IMR-90 (cell line): Measurements from ENCODE around the gene PMF1. TPM values are rescaled to one million over a fixed set of nuclear protein-coding genes. Genes with fewer than 3 reads are reported as not detected.

Experiments
- ATAC-seq: fragments of 200-7000 bp; cut with Tn5 transposase; 2 replicates; pipeline ENCODE4 v1.9.1; 2020; ENCODE audit warnings: low read depth, mild to moderate bottlenecking, moderate library complexity
- BruUV-seq: library from RNA; stranded (reverse); fragments of 400-500 nt; replicated peaks from 2 replicates; lab custom pipeline; 2021; lab: Mats Ljungman, UMichigan
- CTCF ChIA-PET: fragments of 300-600 bp; formaldehyde crosslinking; extraction: SDS; loops from one replicate; lab custom pipeline; 2021; ENCODE audit warnings: antibody characterized with exemption; lab: Yijun Ruan, JAX
- POLR2A ChIA-PET: fragments of 300-600 bp; sonication (Branson Sonifier 250); formaldehyde crosslinking; loops from one replicate; lab custom pipeline; 2022; ENCODE audit warnings: antibody characterized with exemption; ENCODE audit not compliant: unreplicated experiment; lab: Charles Lee
- DNase-seq: peaks from one replicate; pipeline ENCODE4 v3.0.0; 2013
- H2AFZ ChIP-seq: replicated peaks from 2 replicates; pipeline ENCODE3; 2013; ENCODE audit warnings: low read length, mild to moderate bottlenecking; ENCODE audit not compliant: poor library complexity
- H2AK5ac ChIP-seq: 2 replicates; pipeline ENCODE4 v1.6.1; 2013; ENCODE audit warnings: low read depth, low read length, inconsistent platforms
- H2AK9ac ChIP-seq: replicated peaks from 2 replicates; pipeline ENCODE3; 2013; ENCODE audit warnings: mild to moderate bottlenecking, low read depth, low read length, moderate library complexity; ENCODE audit not compliant: poor library complexity
- H2BK120ac ChIP-seq: 2 replicates; pipeline ENCODE4 v1.6.1; 2013; ENCODE audit warnings: low read depth, low read length, inconsistent platforms
- H2BK15ac ChIP-seq: 3 replicates; pipeline ENCODE4 v1.6.1; 2013; ENCODE audit warnings: low read depth, low read length, inconsistent platforms
- H2BK20ac ChIP-seq: 2 replicates; pipeline ENCODE4 v1.6.1; 2013; ENCODE audit warnings: low read depth, mild to moderate bottlenecking, inconsistent platforms, low read length, moderate library complexity
- H2BK5ac ChIP-seq: 2 replicates; pipeline ENCODE4 v1.6.1; 2013; ENCODE audit warnings: mild to moderate bottlenecking, low read depth, low read length, inconsistent platforms; ENCODE audit not compliant: poor library complexity, severe bottlenecking
- H3K14ac ChIP-seq: replicated peaks from 2 replicates; pipeline ENCODE4 v1.6.1; 2013; ENCODE audit warnings: low read depth, low read length, inconsistent platforms
- H3K18ac ChIP-seq: 2 replicates; pipeline ENCODE4 v1.6.1; 2013; ENCODE audit warnings: low read depth, low read length, control low read depth
- H3K23ac ChIP-seq: 2 replicates; pipeline ENCODE4 v1.6.1; 2013; ENCODE audit warnings: low read depth, low read length, inconsistent platforms
- H3K27ac ChIP-seq: 2 replicates; pipeline ENCODE4 v1.5.1; 2013; ENCODE audit warnings: mild to moderate bottlenecking, control low read depth, low read length; ENCODE audit not compliant: insufficient read depth
- H3K27me3 ChIP-seq: 2 replicates; pipeline ENCODE4 v1.6.1; 2013; ENCODE audit warnings: low read length; ENCODE audit not compliant: control insufficient read depth, insufficient read depth
- H3K36me3 ChIP-seq: 2 replicates; pipeline ENCODE4 v1.6.1; 2013; ENCODE audit warnings: low read length, mixed read lengths; ENCODE audit not compliant: control insufficient read depth, insufficient read depth
- H3K4ac ChIP-seq: 2 replicates; pipeline ENCODE4 v1.6.1; 2013; ENCODE audit warnings: low read depth, low read length, inconsistent platforms
- H3K4me1 ChIP-seq: 2 replicates; pipeline ENCODE4 v1.6.1; 2013; ENCODE audit warnings: low read length, mixed read lengths; ENCODE audit not compliant: control insufficient read depth, insufficient read depth
- H3K4me2 ChIP-seq: 2 replicates; pipeline ENCODE4 v1.6.1; 2013; ENCODE audit warnings: low read depth, mild to moderate bottlenecking, control low read depth, low read length, moderate library complexity
- H3K4me3 ChIP-seq: 2 replicates; pipeline ENCODE4 v1.5.1; 2013; ENCODE audit warnings: low read depth, mild to moderate bottlenecking, control low read depth, low read length, moderate library complexity; ENCODE audit not compliant: insufficient read depth
- H3K56ac ChIP-seq: 2 replicates; pipeline ENCODE4 v1.6.1; 2013; ENCODE audit warnings: low read length, inconsistent platforms; ENCODE audit not compliant: insufficient read depth; ENCODE audit errors: extremely low read depth
- H3K79me1 ChIP-seq, 2 experiments: 2 replicates each; pipeline ENCODE4 v1.6.1; 2013; ENCODE audit warnings: low read length in 2 of 2, inconsistent platforms in 1 of 2, low read depth in 1 of 2
- H3K9ac ChIP-seq: 2 replicates; pipeline ENCODE4 v1.6.1; 2013; ENCODE audit warnings: low read depth, low read length, control low read depth
- H3K9me1 ChIP-seq: 2 replicates; pipeline ENCODE4 v1.6.1; 2013; ENCODE audit warnings: low read length, inconsistent platforms; ENCODE audit not compliant: insufficient read depth
- H3K9me3 ChIP-seq: 2 replicates; pipeline ENCODE4 v1.6.1; 2013; ENCODE audit warnings: low read length; ENCODE audit not compliant: control insufficient read depth, insufficient read depth
- H4K20me1 ChIP-seq: 2 replicates; pipeline ENCODE4 v1.6.1; 2013; ENCODE audit warnings: low read length, inconsistent platforms; ENCODE audit not compliant: insufficient read depth
- H4K5ac ChIP-seq: 2 replicates; pipeline ENCODE4 v1.6.1; 2013; ENCODE audit warnings: mild to moderate bottlenecking, low read depth, low read length, control low read depth
- H4K8ac ChIP-seq, 2 experiments: 2 replicates each; pipeline ENCODE4 v1.6.1; 2013; ENCODE audit warnings: low read depth in 2 of 2, low read length in 2 of 2, control low read depth in 1 of 2, inconsistent platforms in 1 of 2
- H4K91ac ChIP-seq: 2 replicates; pipeline ENCODE4 v1.6.1; 2013; ENCODE audit warnings: low read depth, low read length, inconsistent platforms; ENCODE audit not compliant: insufficient read depth
- CTCF ChIP-seq: conservative IDR thresholded peaks from 2 replicates; pipeline ENCODE4 v1.5.1; 2012; ENCODE audit warnings: mild to moderate bottlenecking, low read depth, low read length, improper control_type of control experiment
- MAZ ChIP-seq: IDR thresholded peaks from 2 replicates; pipeline ENCODE4 v1.6.1; 2012; ENCODE audit warnings: low read depth, mild to moderate bottlenecking, low read length, improper control_type of control experiment, moderate library complexity, borderline replicate concordance
- RAD21 ChIP-seq: IDR thresholded peaks from 2 replicates; pipeline ENCODE4 v1.6.1; 2012; ENCODE audit warnings: low read length, improper control_type of control experiment
- WGBS, 2 experiments: methylation state at CpG; one replicate each; pipeline versions ENCODE4 v1.1.5 to v1.1.7; 2013; ENCODE audit warnings: missing lambda C conversion rate in 2 of 2; ENCODE audit not compliant: insufficient read length in 1 of 2; ENCODE audit errors: extremely low coverage in 2 of 2; 5-methylcytosine and 5-hydroxymethylcytosine counted together
- dilution Hi-C: fragments of 300-500 bp; cut with HindIII; formaldehyde crosslinking; loops from one replicate; pipeline ENCODE4 v1.14.3; 2018; ENCODE audit warnings: low sequenced_read_pairs; ENCODE audit not compliant: unreplicated experiment
- in situ Hi-C: fragments of 300-500 bp; cut with MboI; formaldehyde crosslinking; loops from 3 replicates; pipeline ENCODE4 v1.14.3; 2019; ENCODE audit warnings: low sequenced_read_pairs, inconsistent platforms, mixed read lengths
- intact Hi-C: fragments of 100-400 bp; cut with micrococcal nuclease; formaldehyde crosslinking; loops from 2 replicates; pipeline ENCODE4 v1.10.0; 2022
- polyA plus RNA-seq, 3 experiments: library from polyadenylated mRNA; depleted of rRNA; stranded (reverse); fragments of >200 nt; gene quantifications; 2 replicates each; pipeline ENCODE4 v1.2.3, GENCODE V29; 2012; ENCODE audit warnings: low replicate concordance in 1 of 3
- total RNA-seq: library from RNA; depleted of rRNA; stranded (reverse); fragments of >200 nt; gene quantifications from 2 replicates; pipeline ENCODE4 v1.2.3, GENCODE V29; 2012

The PMF1 gene
- total and polyA plus RNA-seq, 2 of the 4 experiments (the other 2 are of a cell fraction) = 54.8 to 73.4 TPM

- TF ChIP-seq MAZ (peak; percentile 39; the same call in 1 of the 2 replicates), RAD21 (no peak)
Observed at GRCh38 chr1:156282479-156283222, 69.8 kb downstream of the PMF1 start, which contains the start of gene SMG5 (continued).

GRCh38 chr1:156283521-156283920 lies 70.7 kb downstream of the PMF1 start:
- Histone ChIP-seq H3K4me2 (peak overlapping the region; percentile 83), H4K8ac (peak overlapping the region; percentile 59 to 99; a peak in 3 of 4 replicates), H2BK120ac (peak overlapping the region; percentile 18; the same call in 1 of the 2 replicates), H2AFZ (peak overlapping the region; percentile 92), H3K36me3 (peaks cover 11% of the 10 kb centered on the region), H3K9ac (peak overlapping the region; percentile 76), H2BK20ac (no peak overlapping the region), H2BK15ac (no peak overlapping the region; the same call in 2 of the 3 replicates), H4K91ac (peak overlapping the region; percentile 85), H3K27me3 (no peaks in the 10 kb centered on the region), H3K9me1 (peaks cover 7% of the 10 kb centered on the region), H3K56ac (peak overlapping the region; percentile 77), H3K79me1 (peaks cover 36 to 57% of the 10 kb centered on the region in 2 experiments; a peak in 3 of 4 replicates), H3K4ac (peak overlapping the region; percentile 95), H2AK9ac (peak overlapping the region; percentile 92), H3K9me3 (no peaks in the 10 kb centered on the region), H2BK5ac (peak overlapping the region; percentile 67), H3K4me3 (peak overlapping the region; percentile 67), H4K20me1 (peaks cover 30% of the 10 kb centered on the region), H3K14ac (peak overlapping the region; percentile 99), H3K23ac (peak overlapping the region; percentile 97; the same call in 1 of the 2 replicates), H3K18ac (no peak overlapping the region), H3K27ac (peak overlapping the region; percentile 62), H3K4me1 (peaks cover 9% of the 10 kb centered on the region), H4K5ac (peak overlapping the region; percentile 74), H2AK5ac (peak overlapping the region; percentile 63)
- no CpG with 5 or more reads among the region's 1 CpG for whole genome bisulfite sequencing, 2 experiments
- ChIA-PET CTCF (no interaction called here), POLR2A (interaction anchor here (1.3 to 1.7 kb wide), 2 partner anchors 12 to 71 kb away, joined by 4 to 8 read pairs; partner anchors contain the start of genes GLMP and PMF1)
- dilution Hi-C loops = no loop called here
- in situ Hi-C loops = no loop called here
- DNase-seq (no peak), ATAC-seq (no peak)
- intact Hi-C loops = no loop called here
- BruUV-seq = no TSS peak
- no peak for TF ChIP-seq CTCF
